Mammary epithelial cell (primary cell): ENCODE measurements around the gene GRID2.

Experiments
- CTCF ChIP-seq, 2 donors: IDR thresholded peaks in 1 of 2; conservative IDR thresholded peaks in 1 of 2; 2 replicates each; pipeline ENCODE4 v1.5.1; 2011 to 2012; ENCODE audit warnings: inconsistent platforms in 2 of 2, low read length in 2 of 2, mild to moderate bottlenecking in 2 of 2, control low read depth in 1 of 2, low read depth in 1 of 2; ENCODE audit not compliant: insufficient read depth in 1 of 2; ENCODE audit errors: extremely low read depth in 1 of 2
- EZH2 ChIP-seq: IDR thresholded peaks from 2 replicates; pipeline ENCODE4 v1.6.1; 2012; ENCODE audit warnings: low read length, inconsistent platforms, borderline replicate concordance

- no peak for TF ChIP-seq CTCF (conservative IDR thresholded peaks at IDR 0.05 in 1 of 2, IDR thresholded peaks at IDR 0.05 in 1 of 2; ENCODE audit: extremely low read depth in 1 of 2, insufficient read depth in 1 of 2, low read depth in 1 of 2, low read length in 2 of 2)
- no peak for TF ChIP-seq EZH2
These were observed 828.9 kb downstream of the GRID2 start for GRCh38 chr4:93132631-93133030.
